ENCODE results near the gene ELOVL5. TPM values are rescaled to one million over a fixed set of nuclear protein-coding genes. Genes with fewer than 3 reads are reported as not detected.

Gene ELOVL5
- total and polyA plus RNA-seq, 2 donors from 2014 or later, result 20.5 to 42.0 TPM

DNA sequence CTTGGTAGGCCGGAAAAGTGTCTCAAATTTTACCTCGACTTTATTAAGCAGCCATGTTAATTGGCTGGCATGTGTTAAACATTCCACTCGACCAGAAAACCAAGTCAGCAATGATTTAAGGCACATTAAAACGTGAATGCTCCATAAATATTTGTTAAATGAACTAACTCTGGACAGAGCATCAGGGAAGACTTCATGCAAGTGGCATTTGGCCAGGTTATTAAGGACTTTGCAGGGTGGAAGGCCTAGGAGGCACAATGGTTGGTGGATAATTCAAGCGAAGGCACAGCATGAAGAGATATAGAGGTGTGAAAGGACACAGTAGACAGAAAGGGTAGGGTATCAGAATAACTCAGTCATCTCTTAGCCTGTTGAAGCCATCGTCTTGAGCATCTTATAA is 23.0 kb downstream of the ELOVL5 start:
- H3K36me3 ChIP-seq (ENCODE audit: control insufficient read depth in 2 of 3, insufficient read depth in 3 of 3, low read length in 3 of 3), result no peaks in the 10 kb centered on the region
- H3K4me3 ChIP-seq (ENCODE audit: low read length in 3 of 3), result no peak overlapping the region
- H3K27me3 ChIP-seq (ENCODE audit: control insufficient read depth, insufficient read depth, low read length), result no peaks in the 10 kb centered on the region
- no peak overlapping the region for H3K27ac ChIP-seq (ENCODE audit: low read depth in 2 of 2, low read length in 2 of 2)
- no peak overlapping the region for H3K9ac ChIP-seq (ENCODE audit: low read length in 3 of 3)
- TF ChIP-seq, protein P1, sequence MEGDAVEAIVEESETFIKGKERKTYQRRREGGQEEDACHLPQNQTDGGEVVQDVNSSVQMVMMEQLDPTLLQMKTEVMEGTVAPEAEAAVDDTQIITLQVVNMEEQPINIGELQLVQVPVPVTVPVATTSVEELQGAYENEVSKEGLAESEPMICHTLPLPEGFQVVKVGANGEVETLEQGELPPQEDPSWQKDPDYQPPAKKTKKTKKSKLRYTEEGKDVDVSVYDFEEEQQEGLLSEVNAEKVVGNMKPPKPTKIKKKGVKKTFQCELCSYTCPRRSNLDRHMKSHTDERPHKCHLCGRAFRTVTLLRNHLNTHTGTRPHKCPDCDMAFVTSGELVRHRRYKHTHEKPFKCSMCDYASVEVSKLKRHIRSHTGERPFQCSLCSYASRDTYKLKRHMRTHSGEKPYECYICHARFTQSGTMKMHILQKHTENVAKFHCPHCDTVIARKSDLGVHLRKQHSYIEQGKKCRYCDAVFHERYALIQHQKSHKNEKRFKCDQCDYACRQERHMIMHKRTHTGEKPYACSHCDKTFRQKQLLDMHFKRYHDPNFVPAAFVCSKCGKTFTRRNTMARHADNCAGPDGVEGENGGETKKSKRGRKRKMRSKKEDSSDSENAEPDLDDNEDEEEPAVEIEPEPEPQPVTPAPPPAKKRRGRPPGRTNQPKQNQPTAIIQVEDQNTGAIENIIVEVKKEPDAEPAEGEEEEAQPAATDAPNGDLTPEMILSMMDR (IDR thresholded peaks at IDR 0.05; ENCODE audit: borderline replicate concordance, extremely low read depth, insufficient read depth), result no peak
- peaks cover 3 to 19% (median 11%) of the 10 kb centered on the region in 3 donors for H3K4me1 ChIP-seq (ENCODE audit: control insufficient read depth in 2 of 3, insufficient read depth in 2 of 3, low read depth in 1 of 3, low read length in 3 of 3)
- FAIRE-seq (no peak), DNase-seq (no peak)
- intact Hi-C loops (cut with DNase I), result no loop called here
- H3K9me3 ChIP-seq (ENCODE audit: control insufficient read depth in 2 of 3, insufficient read depth in 1 of 3, low read length in 3 of 3), result no peaks in the 10 kb centered on the region

DNA sequence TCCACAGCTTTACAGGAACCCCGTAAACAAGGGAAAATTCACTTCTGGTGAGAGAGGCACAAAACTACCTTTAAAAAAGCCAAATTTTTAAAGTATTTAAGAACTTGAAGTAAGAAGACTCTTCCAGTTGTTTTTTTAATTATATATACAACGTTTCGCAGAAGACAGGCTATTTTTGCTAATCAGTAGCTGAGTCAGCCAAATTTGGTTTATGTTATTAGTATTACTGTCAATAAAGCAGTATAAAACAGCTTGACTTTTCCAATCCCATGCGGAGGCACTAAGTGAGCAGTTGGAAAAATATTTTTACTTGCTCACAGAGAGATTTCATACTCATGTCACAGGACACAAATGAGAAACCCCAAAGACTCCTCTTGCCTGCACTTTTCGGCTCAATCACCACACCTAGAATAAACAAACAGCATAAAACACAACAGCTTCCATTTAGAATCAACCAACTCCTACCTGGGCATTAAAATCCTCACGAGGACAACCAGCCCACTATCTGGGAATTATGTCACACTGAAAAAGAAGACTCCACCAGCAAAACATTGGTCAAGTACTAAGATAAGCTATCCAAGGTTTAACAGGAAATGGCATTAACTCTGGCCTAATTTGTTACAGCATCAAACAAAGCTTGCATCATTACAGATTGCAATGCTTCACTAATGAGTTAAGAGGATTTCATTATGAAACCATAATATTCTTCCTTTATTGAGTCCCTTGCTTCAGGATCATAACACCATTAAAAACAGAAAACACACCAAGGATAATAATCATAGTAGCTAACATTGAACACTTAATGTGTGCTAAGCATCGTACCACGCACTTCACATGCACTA is 26.3 kb downstream of the ELOVL5 start:
- TF ChIP-seq, protein P1 (IDR thresholded peaks at IDR 0.05; ENCODE audit: borderline replicate concordance, extremely low read depth, insufficient read depth), result no peak
- Histone ChIP-seq H3K36me3 (ENCODE audit: control insufficient read depth in 2 of 3, insufficient read depth in 3 of 3, low read length in 3 of 3) (no peaks in the 10 kb centered on the region), H3K4me3 (ENCODE audit: low read length in 3 of 3) (no peak overlapping the region), H3K27me3 (ENCODE audit: control insufficient read depth, insufficient read depth, low read length) (no peaks in the 10 kb centered on the region), H3K27ac (ENCODE audit: low read depth in 2 of 2, low read length in 2 of 2) (no peak overlapping the region), H3K4me1 (ENCODE audit: control insufficient read depth in 2 of 3, insufficient read depth in 2 of 3, low read depth in 1 of 3, low read length in 3 of 3) (peaks cover 3 to 12% (median 11%) of the 10 kb centered on the region in 3 donors), H3K9ac (ENCODE audit: low read length in 3 of 3) (no peak overlapping the region), H3K9me3 (ENCODE audit: control insufficient read depth in 2 of 3, insufficient read depth in 1 of 3, low read length in 3 of 3) (no peaks in the 10 kb centered on the region)
- FAIRE-seq (no peak), DNase-seq (no peak)
- intact Hi-C loops (cut with DNase I), result no loop called here

DNA sequence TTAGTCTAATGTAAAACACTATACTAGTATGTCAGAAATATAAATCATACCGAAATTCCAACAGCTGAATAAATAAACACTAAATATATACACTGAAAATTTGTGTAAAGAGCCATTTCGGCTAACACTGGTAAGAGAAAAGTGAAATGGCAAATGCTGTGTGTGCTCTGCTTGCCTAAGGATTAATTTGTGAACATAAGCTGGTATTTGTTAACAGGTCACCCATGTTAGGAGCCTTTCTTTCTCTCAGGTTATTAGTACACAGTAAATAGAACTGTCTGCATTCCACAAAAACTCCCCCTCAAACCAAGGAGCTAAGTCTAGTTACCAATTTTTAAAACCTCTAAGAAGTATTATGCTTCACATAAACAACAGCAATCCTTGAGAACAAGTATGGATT is 27.0 kb downstream of the ELOVL5 start:
- no peaks in the 10 kb centered on the region for H3K27me3 ChIP-seq (ENCODE audit: control insufficient read depth, insufficient read depth, low read length)
- no peak for FAIRE-seq
- DNase-seq, result peak in 2 of 5 donors; percentile 29 to 33
- H3K9me3 ChIP-seq (ENCODE audit: control insufficient read depth in 2 of 3, insufficient read depth in 1 of 3, low read length in 3 of 3), result no peaks in the 10 kb centered on the region
- H3K36me3 ChIP-seq (ENCODE audit: control insufficient read depth in 2 of 3, insufficient read depth in 3 of 3, low read length in 3 of 3), result no peaks in the 10 kb centered on the region
- H3K9ac ChIP-seq (ENCODE audit: low read length in 3 of 3), result no peak overlapping the region
- TF ChIP-seq, protein P1 (IDR thresholded peaks at IDR 0.05; ENCODE audit: borderline replicate concordance, extremely low read depth, insufficient read depth), result no peak
- H3K4me3 ChIP-seq (ENCODE audit: low read length in 3 of 3), result peak overlapping the region in 1 of 3 donors; percentile 11
- no peak overlapping the region for H3K27ac ChIP-seq (ENCODE audit: low read depth in 2 of 2, low read length in 2 of 2)
- intact Hi-C loops (cut with DNase I), result no loop called here
- peaks cover 3 to 5% (median 5%) of the 10 kb centered on the region in 3 donors for H3K4me1 ChIP-seq (ENCODE audit: control insufficient read depth in 2 of 3, insufficient read depth in 2 of 3, low read depth in 1 of 3, low read length in 3 of 3)
